ENCODE results near the gene ANXA11. TPM values are rescaled to one million over a fixed set of nuclear protein-coding genes. Genes with fewer than 3 reads are reported as not detected.

ANXA11 gene
- total RNA-seq, 1 experiment from 2014 or later = 181 TPM

- Histone ChIP-seq H3K9ac (ENCODE audit: low read length) (peak overlapping the region; percentile 69), H3K79me2 (ENCODE audit: insufficient read depth, low read length) (peaks cover 100% of the 10 kb centered on the region), H3K36me3 (ENCODE audit: control insufficient read depth in 1 of 2, insufficient read depth in 2 of 2, low read length in 2 of 2) (peaks cover 0 to 21% of the 10 kb centered on the region in 2 experiments; a peak in 1 of 4 replicates), H4K20me1 (ENCODE audit: insufficient read depth) (peaks cover 11% of the 10 kb centered on the region; the same call in 1 of the 2 replicates), H3K27ac (ENCODE audit: low read depth, low read length) (peak overlapping the region; percentile 83), H2AFZ (ENCODE audit: low read depth, low read length, poor library complexity, severe bottlenecking) (no peak overlapping the region), H3K4me2 (ENCODE audit: low read length) (peak overlapping the region; percentile 94), H3K9me2 (ENCODE audit: insufficient read depth) (no peaks in the 10 kb centered on the region), H3K4me1 (ENCODE audit: control insufficient read depth in 1 of 2, insufficient read depth in 2 of 2, low read length in 2 of 2) (peaks cover 67 to 86% of the 10 kb centered on the region in 2 experiments), H3K9me3 (ENCODE audit: control insufficient read depth in 1 of 2, insufficient read depth in 1 of 2, low read depth in 1 of 2, low read length in 2 of 2) (peaks cover 3 to 6% of the 10 kb centered on the region in 2 experiments; a peak in 1 of 4 replicates), H3K4me3 (replicated peaks in 1 of 2; ENCODE audit: low read depth in 1 of 2, low read length in 2 of 2) (peak overlapping the region; percentile 11 to 43; a peak in 3 of 4 replicates), H3K27me3 (ENCODE audit: insufficient read depth, low read length) (no peaks in the 10 kb centered on the region)
- ChIA-PET RAD21 (ENCODE audit: low non-redundant PET in 1 of 2, low total read pairs in 2 of 2, uncharacterized antibody in 2 of 2, unreplicated experiment in 2 of 2) (interaction anchor here in 1 of 2 experiments (1.0 kb wide), 1 partner anchor 11 kb away, joined by 3 read pairs; no protein-coding TSS in a partner anchor), POLR2A (interaction anchor here (0.7 to 1.9 kb wide), 4 partner anchors 9 to 13 kb away, joined by 3 to 13 read pairs (median 5); partner anchors contain the start of gene ANXA11), CTCF (interaction anchor here (0.5 kb wide), 1 partner anchor 9 kb away, joined by 3 read pairs; the partner anchor contains the start of gene ANXA11)
- DNase-seq (ENCODE audit: low read depth, low spot score) (peak; percentile 90), ATAC-seq (peak; percentile 86)
- intact Hi-C loops (cut with micrococcal nuclease) = loop anchor here (2.0 kb wide), 1 partner anchor 38 kb away; no protein-coding TSS in a partner anchor
- TF ChIP-seq SRF (IDR thresholded peaks at IDR 0.05; ENCODE audit: low read depth) = no peak
- TF ChIP-seq POLR2AphosphoS5 (IDR thresholded peaks at IDR 0.05; ENCODE audit: low read depth, low read length) = peak; percentile 47
- TF ChIP-seq JUND (IDR thresholded peaks at IDR 0.05) = no peak
- TF ChIP-seq SIN3A (IDR thresholded peaks at IDR 0.05; ENCODE audit: low read depth) = no peak
- peak; percentile 40 for TF ChIP-seq YY1 (IDR thresholded peaks at IDR 0.05; ENCODE audit: extremely low read depth, insufficient replicate concordance, low read depth, low read length)
- TF ChIP-seq REST (IDR thresholded peaks at IDR 0.05; ENCODE audit: low read depth) = no peak
- no TSS peak for BruUV-seq (replicated peaks)
Measured at GRCh38 chr10:80196270-80196949, 8.9 kb downstream of the ANXA11 start.

All from HCT116 (cell line).